DOHH2 (cell line): ENCODE measurements around the gene CLCN4.

ENCODE experiments used
- H3F3A ChIP-seq: fragments of 200-600 bp; sonication (generic), shearing (Covaris generic); 2 replicates; pipeline ENCODE4 v1.6.0; 2016; ENCODE audit warnings: antibody characterized with exemption, mild to moderate bottlenecking; ENCODE audit not compliant: control insufficient read depth, insufficient read depth
- H3K27ac ChIP-seq: fragments of 200-600 bp; sonication (generic); 2 replicates; pipeline ENCODE4 v1.5.1; 2014; ENCODE audit warnings: low read depth, mild to moderate bottlenecking, low read length, moderate library complexity
- H3K27me3 ChIP-seq: fragments of 200-600 bp; sonication (generic); 2 replicates; pipeline ENCODE4 v1.6.1; 2014; ENCODE audit warnings: mild to moderate bottlenecking, low read length, mixed read lengths; ENCODE audit not compliant: control insufficient read depth
- H3K36me3 ChIP-seq: fragments of 200-600 bp; sonication (generic); 2 replicates; pipeline ENCODE4 v1.6.1; 2014; ENCODE audit warnings: mild to moderate bottlenecking, low read length, moderate library complexity, mixed read lengths; ENCODE audit not compliant: control insufficient read depth
- H3K4me1 ChIP-seq: fragments of 200-600 bp; sonication (generic); 2 replicates; pipeline ENCODE4 v1.6.1; 2014; ENCODE audit warnings: mild to moderate bottlenecking, low read length, mixed read lengths; ENCODE audit not compliant: control insufficient read depth
- H3K4me2 ChIP-seq: fragments of 200-600 bp; sonication (generic); 2 replicates; pipeline ENCODE4 v1.6.0; 2014; ENCODE audit warnings: mild to moderate bottlenecking, low read length, moderate library complexity
- H3K4me3 ChIP-seq: fragments of 200-600 bp; sonication (generic); 2 replicates; pipeline ENCODE4 v1.5.1; 2014; ENCODE audit warnings: mild to moderate bottlenecking, low read length, mixed read lengths
- H3K79me2 ChIP-seq: fragments of 200-600 bp; sonication (generic); 2 replicates; pipeline ENCODE4 v1.6.1; 2014; ENCODE audit warnings: mild to moderate bottlenecking, low read length, mixed read lengths; ENCODE audit not compliant: control insufficient read depth
- H3K9me2 ChIP-seq: fragments of 200-600 bp; sonication (generic); replicated peaks from 2 replicates; pipeline ENCODE4 v1.6.1; 2014; ENCODE audit warnings: mild to moderate bottlenecking, low read length, mixed read lengths; ENCODE audit not compliant: control insufficient read depth
- H3K9me3 ChIP-seq: fragments of 200-600 bp; sonication (generic); 2 replicates; pipeline ENCODE4 v1.6.1; 2014; ENCODE audit warnings: antibody characterized with exemption, low read length, mixed read lengths; ENCODE audit not compliant: control insufficient read depth, insufficient read depth
- H4K20me1 ChIP-seq: fragments of 200-600 bp; sonication (generic); 2 replicates; pipeline ENCODE4 v1.6.0; 2014; ENCODE audit warnings: low read depth, mild to moderate bottlenecking, antibody characterized with exemption, low read length, moderate library complexity; ENCODE audit not compliant: control insufficient read depth, insufficient read depth
- EZH2phosphoT487 ChIP-seq: fragments of 200-600 bp; sonication (generic); IDR thresholded peaks from 2 replicates; pipeline ENCODE4 v1.6.1; 2017; ENCODE audit warnings: borderline replicate concordance, mild to moderate bottlenecking, antibody characterized with exemption, low read length, moderate library complexity, mixed read lengths
- TF ChIP-seq, protein P1 (sequence below): fragments of 200-600 bp; sonication (generic); IDR thresholded peaks from one replicate; pipeline ENCODE4 v1.5.1; 2014; ENCODE audit warnings: antibody characterized with exemption, mild to moderate bottlenecking, low read depth, low read length; ENCODE audit not compliant: poor library complexity, severe bottlenecking

CLCN4 gene

GRCh38 chrX:10156199-10157031, at the start of gene CLCN4:
TSS of gene CLCN4 (plus strand) at chrX:10156975. CDS start at chrX:10185033, 28,058 bp downstream.
- TF ChIP-seq, protein P1, sequence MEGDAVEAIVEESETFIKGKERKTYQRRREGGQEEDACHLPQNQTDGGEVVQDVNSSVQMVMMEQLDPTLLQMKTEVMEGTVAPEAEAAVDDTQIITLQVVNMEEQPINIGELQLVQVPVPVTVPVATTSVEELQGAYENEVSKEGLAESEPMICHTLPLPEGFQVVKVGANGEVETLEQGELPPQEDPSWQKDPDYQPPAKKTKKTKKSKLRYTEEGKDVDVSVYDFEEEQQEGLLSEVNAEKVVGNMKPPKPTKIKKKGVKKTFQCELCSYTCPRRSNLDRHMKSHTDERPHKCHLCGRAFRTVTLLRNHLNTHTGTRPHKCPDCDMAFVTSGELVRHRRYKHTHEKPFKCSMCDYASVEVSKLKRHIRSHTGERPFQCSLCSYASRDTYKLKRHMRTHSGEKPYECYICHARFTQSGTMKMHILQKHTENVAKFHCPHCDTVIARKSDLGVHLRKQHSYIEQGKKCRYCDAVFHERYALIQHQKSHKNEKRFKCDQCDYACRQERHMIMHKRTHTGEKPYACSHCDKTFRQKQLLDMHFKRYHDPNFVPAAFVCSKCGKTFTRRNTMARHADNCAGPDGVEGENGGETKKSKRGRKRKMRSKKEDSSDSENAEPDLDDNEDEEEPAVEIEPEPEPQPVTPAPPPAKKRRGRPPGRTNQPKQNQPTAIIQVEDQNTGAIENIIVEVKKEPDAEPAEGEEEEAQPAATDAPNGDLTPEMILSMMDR, result no peak
- TF ChIP-seq EZH2phosphoT487, result no peak
- no peaks in the 10 kb centered on the region for H3K36me3 ChIP-seq
- H3K9me2 ChIP-seq, result no peaks in the 10 kb centered on the region
- peak within 1 kb of the TSS; percentile 80 for H3K4me2 ChIP-seq
- peak within 1 kb of the TSS; percentile 70 for H3K4me3 ChIP-seq
- peaks cover 28% of the 10 kb centered on the region for H3K27me3 ChIP-seq
- no peaks in the 10 kb centered on the region for H4K20me1 ChIP-seq
- H3K4me1 ChIP-seq, result peaks cover 50% of the 10 kb centered on the region
- peak within 1 kb of the TSS; percentile 46 for H3K27ac ChIP-seq
- 0 out of 2 replicates have a peak, but pooled peaks cover 4% of the 10 kb centered on the region for H3F3A ChIP-seq
- no peaks in the 10 kb centered on the region for H3K9me3 ChIP-seq
- no peaks in the 10 kb centered on the region for H3K79me2 ChIP-seq

- Histone ChIP-seq H3K79me2 (peaks cover 33% of the 10 kb centered on the region), H3K27me3 (no peaks in the 10 kb centered on the region), H3K4me1 (peaks cover 96% of the 10 kb centered on the region), H3K36me3 (peaks cover 41% of the 10 kb centered on the region), H3K27ac (peak overlapping the region; percentile 100), H3K4me2 (peak overlapping the region; percentile 91), H4K20me1 (no peaks in the 10 kb centered on the region), H3F3A (peaks cover 40% of the 10 kb centered on the region), H3K4me3 (peak overlapping the region; percentile 65), H3K9me3 (no peaks in the 10 kb centered on the region), H3K9me2 (no peaks in the 10 kb centered on the region)
- TF ChIP-seq EZH2phosphoT487, result no peak
- TF ChIP-seq, protein P1, result no peak
These were observed 49.3 kb upstream of the CLCN4 start for GRCh38 chrX:10107483-10107882.

DNA sequence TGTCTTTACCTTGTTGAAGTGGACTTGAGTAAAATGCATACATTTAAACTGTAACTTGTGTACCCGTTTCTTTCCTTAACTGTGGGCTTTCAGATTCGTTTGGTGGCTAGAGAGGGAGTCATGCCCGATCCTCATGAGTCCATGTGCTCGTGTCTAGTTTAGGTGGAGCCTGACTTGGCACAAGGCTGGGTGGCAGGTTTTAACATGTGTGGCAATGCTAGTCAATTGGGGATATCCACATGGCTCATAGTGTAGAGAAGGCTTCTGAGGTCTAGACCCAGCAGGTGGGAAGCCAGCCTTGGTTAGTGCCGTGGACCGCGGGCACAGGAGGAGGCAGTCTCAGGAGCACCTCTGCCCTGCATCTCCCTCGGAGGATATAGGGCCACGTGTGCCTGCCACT, 48.5 kb upstream of the CLCN4 start:
- H3K79me2 ChIP-seq, result peaks cover 33% of the 10 kb centered on the region
- peaks cover 35% of the 10 kb centered on the region for H3K36me3 ChIP-seq
- no peaks in the 10 kb centered on the region for H4K20me1 ChIP-seq
- H3K9me2 ChIP-seq, result no peaks in the 10 kb centered on the region
- peaks cover 46% of the 10 kb centered on the region for H3F3A ChIP-seq
- TF ChIP-seq EZH2phosphoT487, result no peak
- TF ChIP-seq, protein P1, result no peak
- H3K4me2 ChIP-seq, result peak overlapping the region; percentile 91
- H3K27me3 ChIP-seq, result no peaks in the 10 kb centered on the region
- H3K9me3 ChIP-seq, result no peaks in the 10 kb centered on the region
- H3K4me1 ChIP-seq, result peaks cover 96% of the 10 kb centered on the region
- H3K27ac ChIP-seq, result peak overlapping the region; percentile 100
- peak overlapping the region; percentile 65 for H3K4me3 ChIP-seq
